Vagina (tissue), 2 donors: Measurements from ENCODE around the gene CP. TPM values are rescaled to one million over a fixed set of nuclear protein-coding genes. Genes with fewer than 3 reads are reported as not detected.

Experiments
- DNase-seq, 2 donors: peaks; one replicate each; pipeline ENCODE4 v3.0.0-alpha.2; 2017; ENCODE audit errors: extremely low spot score in 2 of 2
- H3K27ac ChIP-seq: fragments of 200-600 bp; sonication (generic); one replicate; pipeline ENCODE4 v1.5.1; 2019
- H3K27me3 ChIP-seq: fragments of 200-600 bp; sonication (generic); one replicate; pipeline ENCODE4 v1.5.1; 2019
- H3K36me3 ChIP-seq, 2 donors: fragments of 200-600 bp; sonication (generic); one replicate each; pipeline ENCODE4 v1.5.1; 2017 to 2019
- H3K4me1 ChIP-seq: fragments of 200-600 bp; sonication (generic); one replicate; pipeline ENCODE4 v1.5.1; 2019
- H3K4me3 ChIP-seq, 2 donors: fragments of 200-600 bp; sonication (generic); 1 replicate in 1 of 2; 2 replicates in 1 of 2; pipeline ENCODE4 v1.5.1; 2016 to 2019
- H3K9me3 ChIP-seq: fragments of 200-600 bp; sonication (generic); one replicate; pipeline ENCODE4 v1.5.1; 2019
- POLR2A ChIP-seq, 2 donors: fragments of 450-650 bp; IDR thresholded peaks; one replicate each; pipeline ENCODE4 v1.6.1; 2017; ENCODE audit warnings: antibody characterized with exemption in 2 of 2, mild to moderate bottlenecking in 2 of 2, moderate library complexity in 2 of 2
- POLR2AphosphoS5 ChIP-seq, 2 donors: sonication (generic); formaldehyde crosslinking; IDR thresholded peaks; one replicate each; pipeline ENCODE4 v1.9.0; 2017; ENCODE audit warnings: antibody characterized with exemption in 2 of 2, mild to moderate bottlenecking in 2 of 2, low read depth in 1 of 2; ENCODE audit not compliant: insufficient read depth in 1 of 2
- intact Hi-C: fragments of 100-400 bp; cut with DNase I; formaldehyde crosslinking; loops from one replicate; pipeline ENCODE4 v1.15.1; 2023
- total RNA-seq: library from RNA; depleted of rRNA; stranded (reverse); fragments of >200 nt; gene quantifications from one replicate; pipeline ENCODE4 v1.2.3, GENCODE V29; 2016
- TF ChIP-seq, protein P1 (sequence below), 3 experiments: fragments of 450-650 bp in 2 of 3; fragments of 200-600 bp in 1 of 3; sonication (generic) in 1 of 3; IDR thresholded peaks; one replicate each; pipeline ENCODE4 v1.5.1; 2017 to 2019; ENCODE audit warnings: antibody characterized with exemption in 3 of 3, mild to moderate bottlenecking in 2 of 3, moderate library complexity in 2 of 3

Gene CP
- total RNA-seq, 1 donor from 2014 or later: 26.3 TPM

DNA sequence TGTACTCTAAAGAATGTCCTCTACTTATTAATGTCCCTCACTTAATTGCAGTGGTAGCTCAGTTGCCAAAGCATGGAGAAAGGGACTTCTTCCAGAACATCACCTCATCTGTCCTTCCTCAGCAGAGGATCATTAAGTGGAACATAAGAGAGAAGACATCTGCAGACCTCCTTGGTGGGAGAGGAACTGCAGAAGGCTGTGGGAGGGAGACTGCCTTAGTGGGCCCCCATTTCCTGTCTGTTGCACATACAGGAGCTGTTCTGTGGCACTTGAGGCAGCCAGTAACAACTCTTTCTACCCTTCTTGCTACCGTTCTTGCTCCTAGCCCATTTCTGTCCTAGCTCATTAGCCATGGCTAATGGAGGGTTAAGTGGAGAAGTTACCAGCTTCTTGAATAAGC, 58.6 kb downstream of the CP start:
- Histone ChIP-seq H3K27ac (no peak overlapping the region), H3K27me3 (no peaks in the 10 kb centered on the region), H3K4me3 (no peak overlapping the region), H3K9me3 (no peaks in the 10 kb centered on the region), H3K36me3 (peaks cover 0 to 38% of the 10 kb centered on the region in 2 donors), H3K4me1 (no peaks in the 10 kb centered on the region)
- intact Hi-C loops: no loop called here
- TF ChIP-seq POLR2AphosphoS5 (IDR thresholded peaks at IDR 0.05; ENCODE audit: insufficient read depth in 1 of 2, low read depth in 1 of 2): no peak
- TF ChIP-seq, protein P1, sequence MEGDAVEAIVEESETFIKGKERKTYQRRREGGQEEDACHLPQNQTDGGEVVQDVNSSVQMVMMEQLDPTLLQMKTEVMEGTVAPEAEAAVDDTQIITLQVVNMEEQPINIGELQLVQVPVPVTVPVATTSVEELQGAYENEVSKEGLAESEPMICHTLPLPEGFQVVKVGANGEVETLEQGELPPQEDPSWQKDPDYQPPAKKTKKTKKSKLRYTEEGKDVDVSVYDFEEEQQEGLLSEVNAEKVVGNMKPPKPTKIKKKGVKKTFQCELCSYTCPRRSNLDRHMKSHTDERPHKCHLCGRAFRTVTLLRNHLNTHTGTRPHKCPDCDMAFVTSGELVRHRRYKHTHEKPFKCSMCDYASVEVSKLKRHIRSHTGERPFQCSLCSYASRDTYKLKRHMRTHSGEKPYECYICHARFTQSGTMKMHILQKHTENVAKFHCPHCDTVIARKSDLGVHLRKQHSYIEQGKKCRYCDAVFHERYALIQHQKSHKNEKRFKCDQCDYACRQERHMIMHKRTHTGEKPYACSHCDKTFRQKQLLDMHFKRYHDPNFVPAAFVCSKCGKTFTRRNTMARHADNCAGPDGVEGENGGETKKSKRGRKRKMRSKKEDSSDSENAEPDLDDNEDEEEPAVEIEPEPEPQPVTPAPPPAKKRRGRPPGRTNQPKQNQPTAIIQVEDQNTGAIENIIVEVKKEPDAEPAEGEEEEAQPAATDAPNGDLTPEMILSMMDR (IDR thresholded peaks at IDR 0.05): no peak
- TF ChIP-seq POLR2A (IDR thresholded peaks at IDR 0.05): no peak
- no peak for DNase-seq

DNA sequence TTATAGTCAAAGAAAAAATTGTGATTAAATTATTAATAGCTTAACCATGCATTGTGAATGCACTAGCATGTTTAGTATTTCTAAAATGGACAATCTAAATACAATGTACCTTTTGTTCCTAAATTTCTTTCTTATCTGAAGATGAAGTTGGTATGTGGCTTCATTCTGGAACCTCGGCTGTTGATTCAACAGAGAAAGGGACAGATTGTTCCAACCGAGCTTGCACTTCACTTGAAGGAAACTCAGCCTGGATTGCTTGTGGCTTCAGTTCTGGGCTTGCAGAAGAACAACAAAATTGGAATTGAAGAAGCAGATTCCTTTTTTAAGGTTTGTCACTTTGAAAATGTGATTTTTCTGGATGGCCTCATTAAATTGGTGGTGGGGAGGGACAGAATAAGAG, 59.6 kb downstream of the CP start:
- no peaks in the 10 kb centered on the region for H3K9me3 ChIP-seq
- H3K27me3 ChIP-seq: no peaks in the 10 kb centered on the region
- no peak for DNase-seq
- H3K36me3 ChIP-seq: peaks cover 0 to 46% of the 10 kb centered on the region in 2 donors
- no peak for TF ChIP-seq POLR2AphosphoS5 (IDR thresholded peaks at IDR 0.05; ENCODE audit: insufficient read depth in 1 of 2, low read depth in 1 of 2)
- TF ChIP-seq, protein P1 (IDR thresholded peaks at IDR 0.05): no peak
- TF ChIP-seq POLR2A (IDR thresholded peaks at IDR 0.05): no peak
- no peaks in the 10 kb centered on the region for H3K4me1 ChIP-seq
- H3K4me3 ChIP-seq: no peak overlapping the region
- no peak overlapping the region for H3K27ac ChIP-seq
- intact Hi-C loops: no loop called here

DNA sequence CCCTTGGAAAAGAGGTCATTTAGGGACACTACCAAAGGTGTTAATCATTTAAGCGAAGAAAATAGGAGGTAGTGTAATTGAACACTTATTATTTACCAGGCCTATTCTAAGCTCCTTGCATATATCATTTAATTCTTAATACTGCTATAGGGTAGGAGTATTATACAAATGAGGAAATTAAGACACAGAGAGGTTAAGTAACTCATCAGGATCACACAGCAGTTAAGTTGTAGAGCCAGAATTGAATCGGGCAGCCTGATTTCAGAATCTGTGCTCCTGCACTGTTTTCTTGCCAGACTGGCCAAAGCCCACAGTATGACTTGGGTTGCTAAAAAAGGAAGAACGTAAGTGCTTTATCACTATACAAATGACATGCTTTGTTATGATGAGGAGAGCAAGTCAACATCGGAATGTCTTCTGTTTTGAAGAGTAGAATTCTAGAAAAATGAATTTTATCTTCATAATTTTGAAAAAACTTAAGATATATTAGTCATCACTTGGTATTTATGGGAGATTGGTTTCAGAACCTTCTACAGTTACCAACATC, 60.8 kb downstream of the CP start:
- H3K9me3 ChIP-seq: no peaks in the 10 kb centered on the region
- no peaks in the 10 kb centered on the region for H3K4me1 ChIP-seq
- DNase-seq: no peak
- intact Hi-C loops: no loop called here
- H3K36me3 ChIP-seq: peaks cover 0 to 36% of the 10 kb centered on the region in 2 donors
- no peak overlapping the region for H3K4me3 ChIP-seq
- TF ChIP-seq, protein P1 (IDR thresholded peaks at IDR 0.05): no peak
- TF ChIP-seq POLR2A (IDR thresholded peaks at IDR 0.05) (no peak), POLR2AphosphoS5 (IDR thresholded peaks at IDR 0.05; ENCODE audit: insufficient read depth in 1 of 2, low read depth in 1 of 2) (no peak)
- no peak overlapping the region for H3K27ac ChIP-seq
- H3K27me3 ChIP-seq: no peaks in the 10 kb centered on the region

DNA sequence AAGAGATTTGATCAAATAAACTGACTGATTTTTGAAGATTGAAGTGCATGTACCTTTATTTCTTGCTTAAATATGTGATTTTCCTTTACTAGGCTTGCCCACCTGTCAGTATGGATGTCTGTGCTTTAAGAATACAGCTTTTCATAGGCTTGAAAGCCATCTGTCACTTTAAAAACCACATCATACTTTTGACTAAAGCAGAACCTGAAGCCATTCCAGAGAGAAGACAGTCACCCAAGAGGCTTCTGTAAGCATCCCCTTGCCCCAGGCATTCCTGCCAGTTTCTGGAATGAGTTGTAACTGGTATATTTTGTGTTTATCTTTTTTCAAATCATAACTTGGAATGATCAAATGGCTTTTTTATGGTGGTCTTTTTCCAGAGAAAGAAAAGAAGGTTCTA, 68.2 kb downstream of the CP start:
- H3K4me1 ChIP-seq: no peaks in the 10 kb centered on the region
- H3K36me3 ChIP-seq: peaks cover 0 to 32% of the 10 kb centered on the region in 2 donors
- intact Hi-C loops: no loop called here
- TF ChIP-seq, protein P1 (IDR thresholded peaks at IDR 0.05): no peak
- TF ChIP-seq POLR2A (IDR thresholded peaks at IDR 0.05): no peak
- TF ChIP-seq POLR2AphosphoS5 (IDR thresholded peaks at IDR 0.05; ENCODE audit: insufficient read depth in 1 of 2, low read depth in 1 of 2): no peak
- no peak overlapping the region for H3K27ac ChIP-seq
- DNase-seq: no peak
- H3K9me3 ChIP-seq: no peaks in the 10 kb centered on the region
- no peaks in the 10 kb centered on the region for H3K27me3 ChIP-seq
- no peak overlapping the region for H3K4me3 ChIP-seq

DNA sequence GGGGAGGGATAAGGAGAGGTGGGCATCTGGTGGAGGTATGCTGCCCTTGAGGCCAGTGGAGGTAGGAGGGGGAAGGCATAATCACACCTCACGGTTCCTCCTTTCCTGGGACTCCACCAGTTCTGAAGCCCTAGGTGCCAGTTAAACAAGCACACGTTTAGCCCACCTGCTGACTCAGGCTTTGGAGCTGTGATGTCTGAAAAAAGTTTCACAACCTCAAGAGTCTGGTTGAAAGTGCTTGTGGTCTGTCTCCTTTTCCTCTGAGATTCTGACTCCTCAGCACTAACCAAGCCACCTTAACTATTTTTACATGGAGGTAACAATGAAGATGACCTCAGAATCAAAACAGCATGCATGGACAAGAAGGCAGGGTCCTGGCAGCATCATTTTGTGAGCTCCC, 69.2 kb downstream of the CP start:
- H3K27ac ChIP-seq: no peak overlapping the region
- peaks cover 0 to 23% of the 10 kb centered on the region in 2 donors for H3K36me3 ChIP-seq
- intact Hi-C loops: no loop called here
- TF ChIP-seq, protein P1 (IDR thresholded peaks at IDR 0.05): no peak
- TF ChIP-seq POLR2A (IDR thresholded peaks at IDR 0.05) (no peak), POLR2AphosphoS5 (IDR thresholded peaks at IDR 0.05; ENCODE audit: insufficient read depth in 1 of 2, low read depth in 1 of 2) (no peak)
- H3K4me1 ChIP-seq: no peaks in the 10 kb centered on the region
- DNase-seq: no peak
- H3K9me3 ChIP-seq: no peaks in the 10 kb centered on the region
- H3K27me3 ChIP-seq: no peaks in the 10 kb centered on the region
- H3K4me3 ChIP-seq: no peak overlapping the region
